ENCODE data around the gene PCDHA9. TPM values are rescaled to one million over a fixed set of nuclear protein-coding genes. Genes with fewer than 3 reads are reported as not detected.

The PCDHA9 gene
- total and polyA plus RNA-seq, 10 of the 15 experiments (the other 5 are each of a cell fraction or from before 2014, with no cell fraction given), result 0.01 to 0.06 (median 0.03) TPM; not detected in 7

DNA sequence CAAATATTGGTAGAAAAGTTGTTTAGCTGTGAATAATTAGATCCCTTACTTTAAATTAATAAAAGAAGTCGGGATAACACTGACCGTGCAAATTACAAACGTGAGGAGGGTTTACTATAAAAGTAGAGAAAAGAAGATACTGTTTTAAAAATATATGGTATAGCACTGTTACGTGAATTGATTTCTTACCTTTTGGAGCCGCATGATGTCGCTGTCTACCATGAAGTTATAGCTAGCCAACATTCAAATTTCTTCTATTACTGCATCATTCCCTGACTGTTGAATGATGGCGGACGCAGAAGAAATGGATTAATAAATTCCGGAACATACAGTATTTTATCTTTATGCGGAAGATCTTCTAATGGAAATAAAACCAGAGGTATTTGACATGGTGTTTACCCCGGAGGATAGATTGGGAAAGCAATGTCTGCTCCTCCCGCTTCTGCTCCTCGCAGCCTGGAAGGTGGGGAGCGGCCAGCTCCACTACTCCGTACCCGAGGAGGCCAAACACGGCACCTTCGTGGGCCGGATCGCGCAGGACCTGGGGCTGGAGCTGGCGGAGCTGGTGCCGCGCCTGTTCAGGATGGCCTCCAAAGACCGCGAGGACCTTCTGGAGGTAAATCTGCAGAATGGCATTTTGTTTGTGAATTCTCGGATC lies 20.3 kb upstream of the PCDHA9 start, which contains the start of gene PCDHA6:
Gene PCDHA6, plus strand, starts transcription at position 257 of the 658 bp plus-strand sequence. Its CDS starts 132 bp downstream, at position 389.
- no peaks in the 10 kb centered on the region for H3K27me3 ChIP-seq (replicated peaks in 1 of 2; ENCODE audit: control insufficient read depth in 2 of 2, insufficient read depth in 2 of 2, low read length in 1 of 2)
- ChIA-PET SMC1A (ENCODE audit: uncharacterized antibody, unreplicated experiment) (no interaction called here), RAD21 (ENCODE audit: unreplicated experiment) (no interaction called here), POLR2A (no interaction called here), CTCF (no interaction called here)
- no peaks in the 10 kb centered on the region for H4K20me1 ChIP-seq (ENCODE audit: control insufficient read depth, insufficient read depth)
- no peak within 1 kb of the TSS for H3K4me2 ChIP-seq (ENCODE audit: control insufficient read depth, insufficient read depth)
- intact Hi-C loops (cut with micrococcal nuclease; ENCODE audit: unreplicated experiment) (no loop called here), in situ Hi-C loops (cut with MboI) (no loop called here)
- 46% methylated on average over 27 of the region's 27 CpGs for WGBS (ENCODE audit: insufficient coverage, insufficient replicate concordance, low lambda C conversion rate, missing lambda C conversion rate)
- no peak within 1 kb of the TSS for H2AFZ ChIP-seq (ENCODE audit: control insufficient read depth, low read depth, low read length)
- H3K9me3 ChIP-seq (replicated peaks; ENCODE audit: control insufficient read depth, insufficient read depth, low read length), result no peaks in the 10 kb centered on the region; the same call in 1 of the 3 replicates
- no peaks in the 10 kb centered on the region for H3K79me2 ChIP-seq (ENCODE audit: control insufficient read depth, insufficient read depth, low read length)
- no TSS peak for BruUV-seq (replicated peaks)
- H3K27ac ChIP-seq (ENCODE audit: control insufficient read depth, insufficient read depth), result no peak within 1 kb of the TSS
- H3K9ac ChIP-seq (ENCODE audit: control insufficient read depth, insufficient read depth, low read length), result no peak within 1 kb of the TSS
- no peak within 1 kb of the TSS for H3K4me3 ChIP-seq
- H3K4me1 ChIP-seq (ENCODE audit: control insufficient read depth, insufficient read depth, low read length), result no peaks in the 10 kb centered on the region
- no peaks in the 10 kb centered on the region for H3K36me3 ChIP-seq (ENCODE audit: control insufficient read depth in 2 of 2, insufficient read depth in 2 of 2, low read length in 1 of 2)
- no peak for DNase-seq (ENCODE audit: low read depth, low spot score)
- no peak for FAIRE-seq
- ATAC-seq, result no peak
- TF ChIP-seq POLR2AphosphoS5 (IDR thresholded peaks at IDR 0.05; ENCODE audit: low read length) (no peak), BCL3 (IDR thresholded peaks at IDR 0.05; ENCODE audit: borderline replicate concordance, insufficient read depth, low read depth, low read length, poor library complexity, severe bottlenecking) (no peak), STAT1 (conservative IDR thresholded peaks at IDR 0.05) (no peak), SPI1 (IDR thresholded peaks at IDR 0.05; ENCODE audit: borderline replicate concordance, insufficient read depth, low read depth, low read length) (no peak), USF1 (IDR thresholded peaks at IDR 0.05; ENCODE audit: borderline replicate concordance, extremely low read length, insufficient read depth, low read depth, low read length) (no peak), ZSCAN29 (IDR thresholded peaks at IDR 0.05) (no peak), POU2F2 (IDR thresholded peaks at IDR 0.05; ENCODE audit: borderline replicate concordance, low read depth, low read length) (no peak), MYB (IDR thresholded peaks at IDR 0.05; ENCODE audit: borderline replicate concordance, low read depth, low read length) (no peak), IKZF2 (IDR thresholded peaks at IDR 0.05) (no peak), SP1 (IDR thresholded peaks at IDR 0.05; ENCODE audit: low read depth, low read length) (no peak)
- TF ChIP-seq, protein P1, sequence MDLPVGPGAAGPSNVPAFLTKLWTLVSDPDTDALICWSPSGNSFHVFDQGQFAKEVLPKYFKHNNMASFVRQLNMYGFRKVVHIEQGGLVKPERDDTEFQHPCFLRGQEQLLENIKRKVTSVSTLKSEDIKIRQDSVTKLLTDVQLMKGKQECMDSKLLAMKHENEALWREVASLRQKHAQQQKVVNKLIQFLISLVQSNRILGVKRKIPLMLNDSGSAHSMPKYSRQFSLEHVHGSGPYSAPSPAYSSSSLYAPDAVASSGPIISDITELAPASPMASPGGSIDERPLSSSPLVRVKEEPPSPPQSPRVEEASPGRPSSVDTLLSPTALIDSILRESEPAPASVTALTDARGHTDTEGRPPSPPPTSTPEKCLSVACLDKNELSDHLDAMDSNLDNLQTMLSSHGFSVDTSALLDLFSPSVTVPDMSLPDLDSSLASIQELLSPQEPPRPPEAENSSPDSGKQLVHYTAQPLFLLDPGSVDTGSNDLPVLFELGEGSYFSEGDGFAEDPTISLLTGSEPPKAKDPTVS (IDR thresholded peaks at IDR 0.05; ENCODE audit: low read depth, low read length), result no peak
- TF ChIP-seq, protein P2, sequence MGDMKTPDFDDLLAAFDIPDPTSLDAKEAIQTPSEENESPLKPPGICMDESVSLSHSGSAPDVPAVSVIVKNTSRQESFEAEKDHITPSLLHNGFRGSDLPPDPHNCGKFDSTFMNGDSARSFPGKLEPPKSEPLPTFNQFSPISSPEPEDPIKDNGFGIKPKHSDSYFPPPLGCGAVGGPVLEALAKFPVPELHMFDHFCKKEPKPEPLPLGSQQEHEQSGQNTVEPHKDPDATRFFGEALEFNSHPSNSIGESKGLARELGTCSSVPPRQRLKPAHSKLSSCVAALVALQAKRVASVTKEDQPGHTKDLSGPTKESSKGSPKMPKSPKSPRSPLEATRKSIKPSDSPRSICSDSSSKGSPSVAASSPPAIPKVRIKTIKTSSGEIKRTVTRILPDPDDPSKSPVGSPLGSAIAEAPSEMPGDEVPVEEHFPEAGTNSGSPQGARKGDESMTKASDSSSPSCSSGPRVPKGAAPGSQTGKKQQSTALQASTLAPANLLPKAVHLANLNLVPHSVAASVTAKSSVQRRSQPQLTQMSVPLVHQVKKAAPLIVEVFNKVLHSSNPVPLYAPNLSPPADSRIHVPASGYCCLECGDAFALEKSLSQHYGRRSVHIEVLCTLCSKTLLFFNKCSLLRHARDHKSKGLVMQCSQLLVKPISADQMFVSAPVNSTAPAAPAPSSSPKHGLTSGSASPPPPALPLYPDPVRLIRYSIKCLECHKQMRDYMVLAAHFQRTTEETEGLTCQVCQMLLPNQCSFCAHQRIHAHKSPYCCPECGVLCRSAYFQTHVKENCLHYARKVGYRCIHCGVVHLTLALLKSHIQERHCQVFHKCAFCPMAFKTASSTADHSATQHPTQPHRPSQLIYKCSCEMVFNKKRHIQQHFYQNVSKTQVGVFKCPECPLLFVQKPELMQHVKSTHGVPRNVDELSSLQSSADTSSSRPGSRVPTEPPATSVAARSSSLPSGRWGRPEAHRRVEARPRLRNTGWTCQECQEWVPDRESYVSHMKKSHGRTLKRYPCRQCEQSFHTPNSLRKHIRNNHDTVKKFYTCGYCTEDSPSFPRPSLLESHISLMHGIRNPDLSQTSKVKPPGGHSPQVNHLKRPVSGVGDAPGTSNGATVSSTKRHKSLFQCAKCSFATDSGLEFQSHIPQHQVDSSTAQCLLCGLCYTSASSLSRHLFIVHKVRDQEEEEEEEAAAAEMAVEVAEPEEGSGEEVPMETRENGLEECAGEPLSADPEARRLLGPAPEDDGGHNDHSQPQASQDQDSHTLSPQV (IDR thresholded peaks at IDR 0.05), result no peak
- TF ChIP-seq, protein P3, sequence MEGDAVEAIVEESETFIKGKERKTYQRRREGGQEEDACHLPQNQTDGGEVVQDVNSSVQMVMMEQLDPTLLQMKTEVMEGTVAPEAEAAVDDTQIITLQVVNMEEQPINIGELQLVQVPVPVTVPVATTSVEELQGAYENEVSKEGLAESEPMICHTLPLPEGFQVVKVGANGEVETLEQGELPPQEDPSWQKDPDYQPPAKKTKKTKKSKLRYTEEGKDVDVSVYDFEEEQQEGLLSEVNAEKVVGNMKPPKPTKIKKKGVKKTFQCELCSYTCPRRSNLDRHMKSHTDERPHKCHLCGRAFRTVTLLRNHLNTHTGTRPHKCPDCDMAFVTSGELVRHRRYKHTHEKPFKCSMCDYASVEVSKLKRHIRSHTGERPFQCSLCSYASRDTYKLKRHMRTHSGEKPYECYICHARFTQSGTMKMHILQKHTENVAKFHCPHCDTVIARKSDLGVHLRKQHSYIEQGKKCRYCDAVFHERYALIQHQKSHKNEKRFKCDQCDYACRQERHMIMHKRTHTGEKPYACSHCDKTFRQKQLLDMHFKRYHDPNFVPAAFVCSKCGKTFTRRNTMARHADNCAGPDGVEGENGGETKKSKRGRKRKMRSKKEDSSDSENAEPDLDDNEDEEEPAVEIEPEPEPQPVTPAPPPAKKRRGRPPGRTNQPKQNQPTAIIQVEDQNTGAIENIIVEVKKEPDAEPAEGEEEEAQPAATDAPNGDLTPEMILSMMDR (IDR thresholded peaks at IDR 0.05 in 2 of 3, conservative IDR thresholded peaks at IDR 0.05 in 1 of 3; ENCODE audit: control insufficient read depth in 2 of 3, extremely low read depth in 1 of 3, insufficient read depth in 1 of 3, low read depth in 3 of 3, low read length in 3 of 3), result no peak; a peak in 1 of 6 replicates

All from GM12878 (cell line).